ENCODE results near the gene KLHL21.

The KLHL21 gene

DNA sequence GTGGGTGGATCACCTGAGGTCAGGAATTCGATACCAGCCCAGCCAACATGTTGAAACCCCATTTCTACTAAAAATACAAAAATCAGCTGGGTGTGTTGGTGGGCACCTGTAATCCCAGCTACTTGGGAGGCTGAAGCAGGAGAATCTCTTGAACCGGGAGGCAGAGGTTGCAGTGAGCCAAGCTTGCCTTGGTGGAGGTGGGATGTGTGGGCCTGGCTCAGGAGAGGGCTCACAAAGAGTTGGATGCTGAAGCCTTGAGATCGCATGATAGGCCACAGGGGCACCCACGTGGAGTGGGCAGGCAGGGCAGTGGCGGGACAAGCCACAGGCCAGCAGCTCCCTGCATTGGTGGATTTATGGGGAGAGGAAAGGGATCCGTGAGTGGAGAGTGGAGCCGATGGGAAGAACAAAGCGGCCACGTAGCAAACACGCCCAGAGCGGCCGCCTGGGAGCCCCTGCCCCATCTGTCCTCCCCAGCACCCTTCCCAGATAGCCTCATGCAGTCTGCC is 26.4 kb upstream of the KLHL21 start:
- TF ChIP-seq, protein P1, sequence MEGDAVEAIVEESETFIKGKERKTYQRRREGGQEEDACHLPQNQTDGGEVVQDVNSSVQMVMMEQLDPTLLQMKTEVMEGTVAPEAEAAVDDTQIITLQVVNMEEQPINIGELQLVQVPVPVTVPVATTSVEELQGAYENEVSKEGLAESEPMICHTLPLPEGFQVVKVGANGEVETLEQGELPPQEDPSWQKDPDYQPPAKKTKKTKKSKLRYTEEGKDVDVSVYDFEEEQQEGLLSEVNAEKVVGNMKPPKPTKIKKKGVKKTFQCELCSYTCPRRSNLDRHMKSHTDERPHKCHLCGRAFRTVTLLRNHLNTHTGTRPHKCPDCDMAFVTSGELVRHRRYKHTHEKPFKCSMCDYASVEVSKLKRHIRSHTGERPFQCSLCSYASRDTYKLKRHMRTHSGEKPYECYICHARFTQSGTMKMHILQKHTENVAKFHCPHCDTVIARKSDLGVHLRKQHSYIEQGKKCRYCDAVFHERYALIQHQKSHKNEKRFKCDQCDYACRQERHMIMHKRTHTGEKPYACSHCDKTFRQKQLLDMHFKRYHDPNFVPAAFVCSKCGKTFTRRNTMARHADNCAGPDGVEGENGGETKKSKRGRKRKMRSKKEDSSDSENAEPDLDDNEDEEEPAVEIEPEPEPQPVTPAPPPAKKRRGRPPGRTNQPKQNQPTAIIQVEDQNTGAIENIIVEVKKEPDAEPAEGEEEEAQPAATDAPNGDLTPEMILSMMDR (IDR thresholded peaks at IDR 0.05): no peak

- TF ChIP-seq, protein P1 (IDR thresholded peaks at IDR 0.05): no peak
Measured at GRCh38 chr1:6627841-6628545, 25.3 kb upstream of the KLHL21 start.

DNA sequence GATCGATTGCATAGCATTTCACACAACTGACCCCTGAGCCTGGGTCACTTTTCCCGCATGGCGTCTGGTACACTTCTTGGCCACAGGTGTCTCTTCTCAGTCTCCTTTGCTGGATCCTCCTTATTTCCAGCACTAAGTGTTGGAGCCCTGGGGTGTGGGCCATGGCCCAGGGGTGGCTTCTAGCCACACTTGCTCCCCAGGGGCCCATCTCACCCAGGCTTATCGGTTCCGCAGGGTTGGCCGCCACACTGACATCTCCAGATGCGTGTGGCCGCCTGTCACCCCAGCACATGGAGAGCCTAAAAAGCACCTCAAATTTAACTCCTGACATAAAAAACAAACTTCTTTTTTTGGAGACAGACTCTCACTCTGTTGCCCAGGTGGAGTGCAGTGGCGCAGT is 24.4 kb upstream of the KLHL21 start:
- TF ChIP-seq, protein P1 (IDR thresholded peaks at IDR 0.05): no peak

- TF ChIP-seq, protein P1 (IDR thresholded peaks at IDR 0.05): no peak
Measured at GRCh38 chr1:6625584-6626149, 23.0 kb upstream of the KLHL21 start.

DNA sequence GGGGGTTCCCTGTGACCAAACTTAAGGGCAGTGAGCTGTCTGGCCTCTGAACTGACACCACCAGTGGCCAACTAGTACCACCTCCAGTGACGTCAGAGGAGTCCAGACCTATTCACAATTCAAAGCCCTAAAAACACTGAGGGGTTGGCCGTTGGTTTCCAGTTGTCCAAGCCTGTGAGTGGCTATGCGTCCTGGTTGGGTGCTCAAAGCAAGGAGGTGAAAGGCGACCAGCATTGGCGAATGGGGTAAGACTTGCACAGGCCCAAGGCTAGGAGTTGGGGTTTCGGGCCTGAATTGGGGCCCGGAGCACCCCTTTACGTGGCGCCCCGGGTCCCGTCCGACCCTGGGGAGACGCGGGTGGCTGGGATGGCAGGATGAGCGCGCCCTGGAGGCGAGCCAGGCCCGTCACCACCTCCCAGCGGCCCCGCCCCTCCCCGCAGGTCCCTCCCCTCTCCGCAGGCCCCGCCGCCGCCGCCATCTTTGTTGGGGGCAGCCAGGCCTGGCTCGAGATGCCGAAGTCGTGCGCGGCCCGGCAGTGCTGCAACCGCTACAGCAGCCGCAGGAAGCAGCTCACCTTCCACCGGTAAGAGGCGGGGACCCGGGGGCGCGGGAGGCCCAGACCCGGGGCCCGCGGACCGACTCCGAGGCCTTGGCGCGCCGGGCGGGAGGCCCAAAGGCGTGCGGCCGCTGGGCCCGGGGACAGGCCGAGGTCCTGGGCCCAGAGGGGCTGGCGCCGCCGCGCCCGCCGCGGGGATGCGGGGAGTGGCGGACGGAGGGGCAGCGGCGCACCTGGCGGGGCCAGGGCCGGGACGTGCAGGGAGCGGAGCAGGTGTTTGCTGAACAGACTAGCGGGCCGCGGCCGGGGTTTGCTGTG is 22.3 kb upstream of the KLHL21 start, which contains the start of gene THAP3:
Gene THAP3 (plus strand): TSS at position 159 of the 874 bp plus-strand sequence. CDS start 351 bp downstream, at position 510.
- TF ChIP-seq, protein P1 (IDR thresholded peaks at IDR 0.05): no peak

DNA sequence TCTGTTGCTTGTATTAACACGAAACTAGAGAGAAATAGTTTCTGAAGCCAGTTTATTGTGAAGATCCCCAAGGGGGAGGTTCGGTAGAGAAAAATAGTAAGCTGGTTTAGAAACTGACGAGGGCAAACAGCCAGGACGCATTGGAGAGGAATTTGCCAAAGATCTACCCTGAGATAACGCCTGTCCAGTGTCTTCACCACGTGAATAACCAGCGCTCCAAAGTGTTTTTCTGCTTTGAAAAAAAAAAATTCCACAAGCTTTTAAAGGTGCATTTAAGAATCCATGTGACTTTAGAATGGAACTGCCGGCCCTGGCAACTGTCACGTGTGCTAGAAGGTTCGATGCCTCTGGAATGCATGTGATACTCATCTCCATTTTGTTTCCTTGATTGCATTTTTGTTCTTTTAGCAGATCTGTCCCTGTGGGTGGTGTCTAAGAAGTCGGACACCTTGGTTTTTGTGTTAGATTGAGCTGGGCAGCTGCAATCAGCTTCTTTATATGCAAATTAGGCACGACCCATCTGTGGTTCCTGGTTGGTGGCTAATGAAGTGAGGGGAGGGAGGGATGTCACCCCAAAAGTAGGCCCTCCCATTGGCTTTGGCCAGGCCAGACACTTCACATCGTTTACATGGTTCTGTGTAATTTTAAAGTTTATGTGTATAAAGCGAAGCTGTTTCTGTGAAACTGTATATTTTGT is 20.7 kb upstream of the KLHL21 start:
- TF ChIP-seq, protein P1 (IDR thresholded peaks at IDR 0.05): no peak
